HepG2 (cell line): ENCODE measurements around the gene ZBTB25. TPM values are rescaled to one million over a fixed set of nuclear protein-coding genes. Genes with fewer than 3 reads are reported as not detected.

Experiments used
- ATAC-seq: fragments of 200-7000 bp; cut with Tn5 transposase; 3 replicates; pipeline ENCODE4 v1.9.1; 2020; ENCODE audit warnings: mild to moderate bottlenecking, moderate library complexity
- BruUV-seq: library from RNA; stranded (reverse); fragments of 400-500 nt; replicated peaks from 2 replicates; lab custom pipeline; 2021; lab: Mats Ljungman, UMichigan
- CTCF ChIA-PET: fragments of 300-600 bp; formaldehyde crosslinking; extraction: SDS; loops from one replicate; lab custom pipeline; 2021; ENCODE audit warnings: low total read pairs, inconsistent platforms, low intra/inter-chr PET ratio; lab: Yijun Ruan, JAX
- POLR2A ChIA-PET: fragments of 350-600 bp; sonication (Branson Sonifier 250); formaldehyde crosslinking; loops from one replicate; lab custom pipeline; 2020; ENCODE audit warnings: antibody characterized with exemption, inconsistent platforms; lab: Yijun Ruan, JAX
- DNase-seq: peaks from one replicate; pipeline ENCODE4 v3.0.0-alpha.2; 2015; ENCODE audit warnings: low spot score
- FAIRE-seq: peaks from 3 replicates; lab custom pipeline; 2011; peaks lifted over from hg19 to GRCh38; lab: Jason Lieb, UNC
- H2AFZ ChIP-seq: one replicate; pipeline ENCODE4 v1.6.1; 2011; ENCODE audit warnings: low read length, inconsistent platforms
- H3K27ac ChIP-seq: fragments of 300-600 bp; 3 replicates; pipeline ENCODE4 v1.8.0; 2011; ENCODE audit warnings: mixed run types, mild to moderate bottlenecking, mixed read lengths, low read length, inconsistent platforms; ENCODE audit not compliant: insufficient read depth; ENCODE audit errors: extremely low read length
- H3K27me3 ChIP-seq, 2 experiments: fragments of 200-600 bp in 1 of 2; 2 replicates in 1 of 2; 3 replicates in 1 of 2; pipeline versions ENCODE4 v1.6.0 to v1.8.0; 2011; ENCODE audit warnings: low read length in 2 of 2, mild to moderate bottlenecking in 2 of 2, moderate library complexity in 2 of 2, inconsistent platforms in 1 of 2; ENCODE audit not compliant: insufficient read depth in 2 of 2, control insufficient read depth in 1 of 2
- H3K36me3 ChIP-seq, 2 experiments: fragments of 200-600 bp in 1 of 2; replicated peaks in 1 of 2; 2 replicates in 1 of 2; 3 replicates in 1 of 2; pipeline versions ENCODE4 v1.5.1 to v1.8.0; 2011; ENCODE audit warnings: low read length in 2 of 2, inconsistent platforms in 1 of 2; ENCODE audit not compliant: insufficient read depth in 2 of 2, control insufficient read depth in 1 of 2
- H3K4me1 ChIP-seq: 2 replicates; pipeline ENCODE4 v1.5.1; 2012; ENCODE audit warnings: low read length, inconsistent platforms; ENCODE audit not compliant: insufficient read depth
- H3K4me2 ChIP-seq: 2 replicates; pipeline ENCODE4 v1.6.0; 2011; ENCODE audit warnings: low read depth, low read length, inconsistent platforms
- H3K4me3 ChIP-seq, 3 experiments: fragments of 200-600 bp in 1 of 3; sonication (generic), shearing (Covaris generic) in 1 of 3; replicated peaks in 1 of 3; 2 replicates each; pipeline ENCODE4 v1.5.1; 2011 to 2016; ENCODE audit warnings: low read length in 3 of 3, inconsistent platforms in 2 of 3, low read depth in 2 of 3, mild to moderate bottlenecking in 2 of 3, control low read depth in 1 of 3, mixed read lengths in 1 of 3; ENCODE audit not compliant: insufficient read depth in 1 of 3
- H3K79me2 ChIP-seq: one replicate; pipeline ENCODE4 v1.6.1; 2011; ENCODE audit warnings: low read length, inconsistent platforms; ENCODE audit not compliant: insufficient read depth
- H3K9ac ChIP-seq: 2 replicates; pipeline ENCODE4 v1.6.0; 2011; ENCODE audit warnings: mild to moderate bottlenecking, low read depth, low read length, inconsistent platforms; ENCODE audit not compliant: insufficient read depth
- H3K9me3 ChIP-seq: 2 replicates; pipeline ENCODE4 v1.5.1; 2012; ENCODE audit warnings: mild to moderate bottlenecking, low read length
- H4K20me1 ChIP-seq: 2 replicates; pipeline ENCODE4 v1.6.0; 2011; ENCODE audit warnings: inconsistent platforms, mild to moderate bottlenecking, low read length, moderate library complexity; ENCODE audit not compliant: insufficient read depth
- ASH2L ChIP-seq: fragments of 300-600, 200-600 bp; sonication (generic); IDR thresholded peaks from 2 replicates; pipeline ENCODE4 v1.7.0; 2017; ENCODE audit warnings: low read depth, mild to moderate bottlenecking, moderate library complexity, mixed read lengths, low read length; ENCODE audit not compliant: insufficient read length
- CEBPB ChIP-seq: IDR thresholded peaks from 2 replicates; pipeline ENCODE4 v1.6.1; 2011; ENCODE audit warnings: low read depth, low read length, improper control_type of control experiment, borderline replicate concordance
- CREB3 ChIP-seq: sonication (generic); formaldehyde crosslinking; IDR thresholded peaks from 2 replicates; pipeline ENCODE4 v1.5.0; 2020; ENCODE audit warnings: missing genetic modification reagents
- CREBL2 ChIP-seq: sonication (generic); formaldehyde crosslinking; IDR thresholded peaks from 2 replicates; pipeline ENCODE4 v1.8.1; 2023; ENCODE audit warnings: missing genetic modification reagents, mild to moderate bottlenecking, borderline replicate concordance
- NFYB ChIP-seq: sonication (generic); formaldehyde crosslinking; IDR thresholded peaks from 2 replicates; pipeline ENCODE4 v1.4.0; 2020; ENCODE audit warnings: missing genetic modification reagents
- NRL ChIP-seq: sonication (generic); formaldehyde crosslinking; IDR thresholded peaks from 2 replicates; pipeline ENCODE4 v1.5.0; 2020; ENCODE audit warnings: missing genetic modification reagents, mild to moderate bottlenecking, moderate library complexity, borderline replicate concordance
- PBX2 ChIP-seq: IDR thresholded peaks from 2 replicates; pipeline ENCODE4 v1.6.1; 2016; ENCODE audit warnings: control low read depth
- SP4 ChIP-seq: sonication (generic); formaldehyde crosslinking; IDR thresholded peaks from 2 replicates; pipeline ENCODE4 v1.8.1; 2023; ENCODE audit warnings: mild to moderate bottlenecking, missing genetic modification reagents
- ZMYM4 ChIP-seq: sonication (generic); formaldehyde crosslinking; IDR thresholded peaks from 2 replicates; pipeline ENCODE4 v1.8.1; 2023; ENCODE audit warnings: mild to moderate bottlenecking, missing genetic modification reagents
- ZNF567 ChIP-seq: sonication (generic); formaldehyde crosslinking; IDR thresholded peaks from 2 replicates; pipeline ENCODE4 v1.8.1; 2023; ENCODE audit warnings: mild to moderate bottlenecking, missing genetic modification reagents, borderline replicate concordance
- WGBS: methylation state at CpG from one replicate; pipeline ENCODE4 v1.1.6; 2017; ENCODE audit warnings: low lambda C conversion rate; 5-methylcytosine and 5-hydroxymethylcytosine counted together
- in situ Hi-C: cut with HindIII; loops from 2 replicates; pipeline ENCODE4 v1.10.0; 2017; ENCODE audit warnings: low pct_unique_long_range_greater_than_20kb; ENCODE audit not compliant: extremely low pct_ligation_motif_present
- intact Hi-C: fragments of 100-400 bp; cut with micrococcal nuclease; formaldehyde crosslinking; loops from one replicate; pipeline ENCODE4 v1.10.0; 2022; ENCODE audit not compliant: unreplicated experiment
- polyA plus RNA-seq, 8 experiments: library from polyadenylated mRNA; depleted of rRNA in 3 of 8; stranded (reverse) in 7 of 8; unstranded in 1 of 8; fragments of >200 nt; fragmentation: Illumina TruSeq in 4 of 8; extraction: Trizol in 4 of 8; gene quantifications; 2 replicates each; pipeline versions ENCODE4 v1.2.1 to v1.2.3, GENCODE V29; 2011 to 2016; ENCODE audit warnings: low read depth in 4 of 8, missing spikeins in 1 of 8, mixed read lengths in 1 of 8; ENCODE audit not compliant: insufficient read depth in 1 of 8
- total RNA-seq, 5 experiments: library from RNA; depleted of rRNA; stranded (reverse); fragments of >200 nt; fragmentation: Illumina TruSeq; extraction: Trizol; gene quantifications; 2 replicates each; pipeline ENCODE4 v1.2.3, GENCODE V29; 2016; ENCODE audit warnings: low read depth in 1 of 5

The ZBTB25 gene
- total and polyA plus RNA-seq, 2 of the 13 experiments (the other 11 are each of a cell fraction or from before 2014, with no cell fraction given), result 3.5 to 7.6 TPM

GRCh38 chr14:64465831-64466554 is 37.6 kb downstream of the ZBTB25 start:
- H3K4me1 ChIP-seq, result peaks cover 28% of the 10 kb centered on the region
- no peak for DNase-seq
- CTCF ChIA-PET, result no interaction called here
- no peak overlapping the region for H3K27ac ChIP-seq
- H3K36me3 ChIP-seq, result no peaks in the 10 kb centered on the region
- FAIRE-seq, result no peak
- H3K4me2 ChIP-seq, result peak overlapping the region; percentile 90
- peak overlapping the region; percentile 49 to 77 (median 66); a peak in 5 of 6 replicates for H3K4me3 ChIP-seq
- no peaks in the 10 kb centered on the region for H4K20me1 ChIP-seq
- in situ Hi-C loops (no loop called here), intact Hi-C loops (no loop called here)
- POLR2A ChIA-PET, result interaction anchor here (0.8 kb wide), 1 partner anchor 78 kb away, joined by 3 read pairs; the partner anchor contains the start of gene MTHFD1
- WGBS, result 53% methylated on average over 15 of the region's 15 CpGs
- H3K79me2 ChIP-seq, result no peaks in the 10 kb centered on the region
- no TSS peak for BruUV-seq
- no peaks in the 10 kb centered on the region for H3K27me3 ChIP-seq
- H2AFZ ChIP-seq, result no peak overlapping the region
- TF ChIP-seq ASH2L, result peak; percentile 3
- peak; percentile 49; the same call in 1 of the 2 replicates for TF ChIP-seq CEBPB
- TF ChIP-seq NRL, result no peak
- no peaks in the 10 kb centered on the region for H3K9me3 ChIP-seq
- H3K9ac ChIP-seq, result peak overlapping the region; percentile 64
- peak; percentile 30 for ATAC-seq

- no peaks in the 10 kb centered on the region for H3K27me3 ChIP-seq
- ChIA-PET CTCF (no interaction called here), POLR2A (interaction anchor here (0.8 kb wide), 1 partner anchor 77 kb away, joined by 3 read pairs; the partner anchor contains the start of gene MTHFD1)
- H3K9ac ChIP-seq, result peak within 1 kb of the TSS; percentile 64
- FAIRE-seq, result no peak
- peak within 1 kb of the TSS; percentile 20 for H2AFZ ChIP-seq
- ATAC-seq, result peak; percentile 97
- peak; percentile 46 for DNase-seq
- no peaks in the 10 kb centered on the region for H4K20me1 ChIP-seq
- WGBS, result 4% methylated on average over 23 of the region's 74 CpGs
- H3K27ac ChIP-seq, result no peak within 1 kb of the TSS
- BruUV-seq, result no TSS peak
- intact Hi-C loops (no loop called here), in situ Hi-C loops (no loop called here)
- H3K79me2 ChIP-seq, result no peaks in the 10 kb centered on the region
- H3K4me2 ChIP-seq, result peak within 1 kb of the TSS; percentile 90
- H3K36me3 ChIP-seq, result no peaks in the 10 kb centered on the region
- no peaks in the 10 kb centered on the region for H3K9me3 ChIP-seq
- peak within 1 kb of the TSS; percentile 49 to 77 (median 69); a peak in 5 of 6 replicates for H3K4me3 ChIP-seq
- peaks cover 28% of the 10 kb centered on the region for H3K4me1 ChIP-seq
- TF ChIP-seq CREB3 (CRISPR knock-in tag), result 0 out of 2 replicates have a peak, but pooled peaks have one; percentile 33
- TF ChIP-seq ASH2L, result peak; percentile 32
- TF ChIP-seq ZNF567 (CRISPR knock-in tag), result 0 out of 2 replicates have a peak, but pooled peaks have one; percentile 61
- TF ChIP-seq PBX2 (CRISPR knock-in tag), result peak; percentile 78
- TF ChIP-seq CREBL2 (CRISPR knock-in tag), result no peak
- TF ChIP-seq SP4 (CRISPR knock-in tag), result peak; percentile 72; the same call in 1 of the 2 replicates
- peak; percentile 63 for TF ChIP-seq NFYB (CRISPR knock-in tag)
- peak; percentile 56; the same call in 1 of the 2 replicates for TF ChIP-seq ZMYM4 (CRISPR knock-in tag)
These were observed 38.3 kb downstream of the ZBTB25 start, which contains the start of gene AKAP5 for GRCh38 chr14:64465191-64465822. AKAP5 (plus strand) TSS chr14:64465499; CDS start chr14:64468395, 2,896 bp downstream.
